Heart right ventricle (tissue), 16 donors: Measurements from ENCODE around the gene GOLT1A. TPM values are rescaled to one million over a fixed set of nuclear protein-coding genes. Genes with fewer than 3 reads are reported as not detected.

Source experiments
- ATAC-seq, 8 donors: fragments of 200-7000 bp; cut with Tn5 transposase; one replicate each; pipeline ENCODE4 v1.9.1; 2020; ENCODE audit warnings: mild to moderate bottlenecking in 8 of 8, moderate library complexity in 8 of 8, moderate number of reproducible peaks in 1 of 8
- DNase-seq, 2 donors: peaks; one replicate each; pipeline ENCODE4 v3.0.0-alpha.2; 2020
- H3K27ac ChIP-seq, 10 donors: fragments of 200-600 bp; sonication (generic) in 2 of 10; one replicate each; pipeline versions ENCODE4 v1.5.0 to v1.8.0; 2020 to 2022; ENCODE audit warnings: mild to moderate bottlenecking in 3 of 10
- H3K27me3 ChIP-seq, 7 donors: fragments of 200-600 bp; one replicate each; pipeline ENCODE4 v1.8.0; 2021 to 2022; ENCODE audit warnings: mild to moderate bottlenecking in 2 of 7
- H3K36me3 ChIP-seq, 9 donors: fragments of 200-600 bp; sonication (generic) in 1 of 9; one replicate each; pipeline versions ENCODE4 v1.5.0 to v1.8.0; 2020 to 2022; ENCODE audit warnings: mild to moderate bottlenecking in 2 of 9
- H3K4me1 ChIP-seq, 9 donors: fragments of 200-600 bp; sonication (generic) in 1 of 9; one replicate each; pipeline versions ENCODE4 v1.5.0 to v1.8.0; 2020 to 2022; ENCODE audit warnings: mild to moderate bottlenecking in 4 of 9
- H3K4me3 ChIP-seq, 10 donors: fragments of 200-600 bp; sonication (generic) in 2 of 10; one replicate each; pipeline versions ENCODE4 v1.5.0 to v1.8.0; 2020 to 2022; ENCODE audit warnings: mild to moderate bottlenecking in 7 of 10, moderate library complexity in 2 of 10
- H3K9me3 ChIP-seq, 11 donors: fragments of 200-600 bp in 10 of 11; sonication (generic) in 2 of 11; one replicate each; pipeline versions ENCODE4 v1.5.0 to v1.8.0; 2013 to 2022; ENCODE audit warnings: mild to moderate bottlenecking in 2 of 11, control low read depth in 1 of 11, moderate library complexity in 1 of 11
- CTCF ChIP-seq, 9 donors: fragments of 200-600 bp; sonication (generic) in 2 of 9; IDR thresholded peaks; one replicate each; pipeline versions ENCODE4 v1.5.0 to v1.8.0; 2021 to 2022; ENCODE audit warnings: antibody characterized with exemption in 9 of 9, mild to moderate bottlenecking in 5 of 9, moderate library complexity in 1 of 9
- WGBS, 2 donors: extraction: QIAGEN DNeasy Blood & Tissue Kit; methylation state at CpG; one replicate each; pipeline ENCODE4 v1.1.7; 2013; ENCODE audit warnings: inconsistent platforms in 1 of 2; 5-methylcytosine and 5-hydroxymethylcytosine counted together
- intact Hi-C, 10 donors: fragments of 100-400 bp; cut with DNase I; formaldehyde crosslinking; loops; one replicate each; pipeline versions ENCODE4 v1.11.1 to v1.14.2; 2022
- polyA plus RNA-seq, 2 donors: library from polyadenylated mRNA; stranded (reverse); fragments of 200-250 nt; gene quantifications; one replicate each; pipeline ENCODE4 v1.2.3, GENCODE V29; 2013
- total RNA-seq, 10 donors: library from RNA; stranded (reverse); fragmentation: NEBNext Ultra II Directional in 3 of 10; extraction: Animal tissue kit (Norgen Biotek cat#: 25700) in 3 of 10; gene quantifications; one replicate each; pipeline versions ENCODE4 v1.2.1 to v1.2.4, GENCODE V29; 2021 to 2023
- donor health status: Arrhythmogenic right ventricular cardiomyopathy.
- donor health status: ischemic (EF 13 %, LVEDD 7.1; RV severe dilation, severe dysfunction).
- donor health status: healthy with polysubstance abuse.
- donor health status: DM: no; HTN: yes; CAD: no.
- donor health status: DM: no; HTN: no; CAD: no.
- donor health status: ischemic (EF 25% LVEDD 6.9; RV normal size, moderate dysfunction).
- donor health status: ischemic (EF 25% LVEDD 5.7; RV mildly dilated, moderate dysfunction).
- donor health status: healthy.
- donor health status: DM: yes; HTN: yes; CAD: no.
- donor health status: Ischemic cardiomyopathy.
- donor health status: ischemic (EF 35%, LVEDD 5.7; RV mildly dilated, moderate dysfunction).
- donor health status: nonischemic (EF 11% LVEDD 7.7; RV severe dilation, severe dysfunction).
- donor health status: DM: yes; HTN: yes; CAD: no.
- donor health status: PGD.
- donor health status: ischemic (EF 29% LVEDD 5.4; RV normal size, mild dysfunction).
- donor health status: nonischemic (EF 23%, LVEDD 6.1; RV moderate dilation, normal function).

Gene GOLT1A
- total and polyA plus RNA-seq, 12 donors, result 0.43 TPM; not detected in 11

- no peaks in the 10 kb centered on the region for H3K9me3 ChIP-seq
- DNase-seq (no peak), ATAC-seq (no peak)
- no peak overlapping the region for H3K27ac ChIP-seq
- WGBS, 2 donors, result 84% methylated on average over 11 of the region's 11 CpGs
- peaks cover 0 to 13% (median 0%) of the 10 kb centered on the region in 9 donors for H3K36me3 ChIP-seq
- intact Hi-C loops, result loop anchor here in 2 of 10 donors (2.0 to 10.0 kb wide), 2 partner anchors 88 to 146 kb away; no protein-coding TSS in a partner anchor
- no peak for TF ChIP-seq CTCF (IDR thresholded peaks at IDR 0.05)
- no peak overlapping the region for H3K4me3 ChIP-seq
- H3K27me3 ChIP-seq, result peaks cover 0 to 11% (median 0%) of the 10 kb centered on the region in 7 donors
- peaks cover 0 to 13% (median 7%) of the 10 kb centered on the region in 9 donors for H3K4me1 ChIP-seq
These were observed 3.3 kb upstream of the GOLT1A start for GRCh38 chr1:204216880-204217647.

- Histone ChIP-seq H3K9me3 (no peaks in the 10 kb centered on the region), H3K36me3 (peaks cover 0 to 6% (median 0%) of the 10 kb centered on the region in 9 donors), H3K27me3 (peaks cover 0 to 11% (median 0%) of the 10 kb centered on the region in 7 donors), H3K27ac (no peak overlapping the region), H3K4me3 (no peak overlapping the region), H3K4me1 (peaks cover 0 to 13% (median 7%) of the 10 kb centered on the region in 9 donors)
- intact Hi-C loops, result loop anchor here in 2 of 10 donors (2.0 to 10.0 kb wide), 2 partner anchors 89 to 147 kb away; no protein-coding TSS in a partner anchor
- no peak for TF ChIP-seq CTCF (IDR thresholded peaks at IDR 0.05)
- WGBS, 2 donors, result 87 to 92% methylated on average over 4 of the region's 4 CpGs
- no peak for DNase-seq
- no peak for ATAC-seq
These were observed 2.4 kb upstream of the GOLT1A start for GRCh38 chr1:204216236-204216635.

- Histone ChIP-seq H3K27me3 (peaks cover 0 to 13% (median 0%) of the 10 kb centered on the region in 7 donors), H3K4me1 (peaks cover 0 to 13% (median 7%) of the 10 kb centered on the region in 9 donors), H3K36me3 (no peaks in the 10 kb centered on the region), H3K27ac (no peak overlapping the region), H3K9me3 (no peaks in the 10 kb centered on the region), H3K4me3 (no peak overlapping the region)
- TF ChIP-seq CTCF (IDR thresholded peaks at IDR 0.05), result no peak
- DNase-seq, result no peak
- no peak for ATAC-seq
- intact Hi-C loops, result loop anchor here in 5 of 10 donors (2.0 to 10.0 kb wide), 3 partner anchors 92 to 150 kb away; no protein-coding TSS in a partner anchor
- 92 to 95% methylated on average over 3 of the region's 3 CpGs for WGBS, 2 donors
These were observed 1.1 kb downstream of the GOLT1A start for GRCh38 chr1:204212715-204213114.

- H3K9me3 ChIP-seq, result no peaks in the 10 kb centered on the region
- H3K27me3 ChIP-seq, result peaks cover 0 to 28% (median 13%) of the 10 kb centered on the region in 7 donors
- intact Hi-C loops, result loop anchor here in 4 of 10 donors (2.0 to 10.0 kb wide), 3 partner anchors 94 to 154 kb away; no protein-coding TSS in a partner anchor
- peaks cover 0 to 13% (median 7%) of the 10 kb centered on the region in 9 donors for H3K4me1 ChIP-seq
- DNase-seq, result no peak
- 88 to 91% methylated on average over 7 of the region's 7 CpGs for WGBS, 2 donors
- no peak for TF ChIP-seq CTCF (IDR thresholded peaks at IDR 0.05)
- no peak overlapping the region for H3K4me3 ChIP-seq
- H3K36me3 ChIP-seq, result no peaks in the 10 kb centered on the region
- ATAC-seq, result no peak
- H3K27ac ChIP-seq, result no peak overlapping the region
These were observed 2.7 kb downstream of the GOLT1A start for GRCh38 chr1:204211046-204211445.
